ENCODE results near the gene PLPP4.

PLPP4 gene

DNA sequence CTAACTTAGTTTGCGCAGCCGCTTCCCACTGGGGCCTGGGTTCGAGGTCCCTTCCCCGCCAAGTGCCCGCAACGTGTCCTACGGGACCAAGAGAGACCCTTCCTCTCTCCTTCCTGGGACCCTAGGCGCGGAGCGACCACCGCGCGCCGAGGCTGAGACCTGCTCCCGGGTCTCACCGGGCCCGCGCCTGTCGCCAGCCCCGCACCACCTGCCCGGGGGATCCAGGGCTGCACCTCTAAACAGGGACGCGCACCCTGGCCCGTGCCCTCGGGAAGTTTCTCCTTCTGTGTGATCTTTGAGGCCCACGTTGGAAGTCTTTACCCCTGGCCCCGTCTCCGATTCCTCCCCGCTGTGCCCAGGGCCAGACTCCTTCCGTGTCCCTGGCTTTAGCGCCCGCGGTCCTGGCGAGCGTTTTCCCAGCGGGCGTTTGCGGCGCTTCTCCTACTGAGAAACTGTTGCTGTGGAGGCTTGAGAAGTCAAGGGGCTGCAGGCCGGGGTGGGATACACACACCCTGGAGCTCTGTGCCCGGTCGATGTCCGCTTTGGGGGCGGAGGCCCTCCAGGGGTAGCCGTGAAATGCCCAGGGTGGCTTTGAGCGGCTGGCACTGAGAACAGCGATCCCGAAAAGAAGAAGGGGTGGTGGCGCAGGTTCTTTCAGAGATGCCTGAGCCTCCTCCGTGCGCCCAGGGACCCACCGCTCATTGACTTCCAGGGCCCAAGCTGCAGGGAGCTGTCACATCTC is 575 bp downstream of the PLPP4 start:
- no peak for DNase-seq (ENCODE audit: low spot score)

DNA sequence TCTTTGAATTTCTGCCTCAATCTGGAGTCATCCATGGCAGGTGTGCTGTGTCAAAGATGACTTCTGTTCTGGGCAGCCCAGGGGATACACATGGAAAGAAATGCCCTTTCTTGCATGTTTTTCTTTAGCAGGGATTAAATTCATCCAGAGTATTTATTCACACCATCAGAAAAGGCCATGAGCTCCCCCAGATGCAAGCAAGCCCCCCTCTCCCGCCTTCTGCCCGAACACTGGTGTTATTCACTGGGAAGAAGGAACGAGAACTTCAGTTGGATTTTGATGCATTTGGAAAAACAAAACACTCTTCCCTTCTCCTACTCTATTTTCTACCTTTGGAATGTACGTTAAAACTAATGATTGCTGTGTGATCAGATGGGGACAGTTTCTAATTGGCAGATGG is 1.4 kb downstream of the PLPP4 start:
- no peak for DNase-seq (ENCODE audit: low spot score)

DNA sequence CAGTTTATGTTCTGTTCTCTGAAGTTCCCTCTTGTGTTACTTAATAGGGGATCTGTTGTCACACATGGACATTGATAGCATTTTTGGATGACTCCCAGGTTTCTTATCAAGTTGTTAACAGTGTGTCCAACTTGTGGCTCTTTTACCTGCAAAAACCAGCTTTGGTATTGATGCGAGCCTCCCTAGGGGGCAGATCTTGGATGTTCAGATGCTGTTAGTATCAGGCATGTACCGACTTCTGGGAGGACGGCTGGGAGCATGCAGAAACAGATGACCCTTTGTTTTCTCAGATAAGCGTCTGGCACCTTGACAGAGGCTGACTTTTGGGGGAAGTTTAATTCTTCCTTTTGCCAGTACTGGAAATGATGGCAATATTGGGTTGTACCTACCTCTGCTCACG is 2.2 kb downstream of the PLPP4 start:
- no peak for DNase-seq (ENCODE audit: low spot score)

DNA sequence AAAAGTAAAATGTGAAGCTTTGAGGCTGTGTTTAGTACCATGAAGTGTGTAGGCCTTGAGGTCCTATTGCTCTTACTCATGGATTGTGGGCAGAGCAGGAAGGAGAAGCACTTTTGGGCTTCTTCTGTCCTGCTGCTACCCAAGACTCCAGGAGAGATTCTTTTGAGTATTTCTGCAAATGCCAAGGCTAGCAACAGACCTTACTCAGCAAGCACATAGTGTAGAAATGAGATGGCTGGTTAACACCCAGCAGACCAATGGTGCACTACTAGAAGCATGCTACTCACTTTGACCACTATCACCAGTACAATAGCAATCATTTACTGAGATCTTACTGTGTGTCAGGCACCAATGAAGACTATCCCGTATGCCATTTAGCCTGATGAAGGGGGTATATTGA is 3.2 kb downstream of the PLPP4 start:
- DNase-seq (ENCODE audit: low spot score): no peak

DNA sequence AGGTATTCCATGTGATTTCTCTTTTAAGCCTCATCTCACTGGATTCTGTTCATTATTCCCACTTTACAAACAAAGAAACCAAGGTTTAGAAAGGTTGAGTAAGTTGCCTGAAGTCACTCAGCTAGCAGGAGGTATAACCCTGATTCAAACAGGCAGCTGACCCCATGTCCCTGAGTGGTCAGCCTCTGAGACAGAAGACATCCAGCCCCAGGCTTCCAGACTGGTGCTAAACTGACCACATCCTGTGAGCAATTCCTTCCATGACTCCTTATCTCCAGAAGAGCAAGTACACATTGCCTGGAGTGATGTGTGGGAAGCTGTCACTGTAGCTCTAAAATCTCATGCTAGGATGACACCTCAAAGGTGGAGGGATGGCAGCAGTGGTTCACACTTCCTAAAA is 3.7 kb downstream of the PLPP4 start:
- DNase-seq (ENCODE audit: low spot score): peak; percentile 92

DNA sequence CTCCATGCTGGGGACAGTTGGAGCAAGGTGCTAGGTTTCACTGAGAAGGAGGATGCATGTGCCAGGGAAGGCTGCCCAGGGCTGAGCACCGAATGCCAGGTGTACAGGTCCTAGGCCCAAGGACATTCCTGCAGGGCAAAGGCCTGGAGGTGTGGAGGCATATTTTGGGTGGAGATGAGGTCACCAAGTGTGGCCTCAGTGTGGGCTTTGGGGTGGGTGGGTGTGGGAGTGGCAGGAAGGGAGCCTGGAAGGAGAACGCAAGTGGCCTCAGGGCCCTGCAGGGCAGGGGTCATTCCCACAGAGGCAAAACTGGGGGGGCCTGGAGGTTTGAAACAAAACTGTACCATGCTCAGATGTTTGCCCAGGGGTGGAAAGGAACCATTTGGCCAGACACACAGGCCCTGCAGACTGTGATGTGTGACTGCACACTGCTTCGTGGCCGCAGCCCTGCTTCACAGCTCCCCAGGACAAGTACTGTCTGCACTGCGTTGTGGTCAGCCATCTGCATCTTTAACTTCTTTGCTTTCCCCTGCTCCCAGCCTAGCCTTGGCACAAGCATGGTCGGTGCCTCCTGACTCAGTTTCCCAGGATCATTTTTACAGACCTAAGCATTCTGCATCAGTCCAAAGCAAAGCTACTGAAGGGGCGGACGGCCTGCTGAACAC is 5.1 kb downstream of the PLPP4 start:
- no peak for DNase-seq (ENCODE audit: low spot score)

DNA sequence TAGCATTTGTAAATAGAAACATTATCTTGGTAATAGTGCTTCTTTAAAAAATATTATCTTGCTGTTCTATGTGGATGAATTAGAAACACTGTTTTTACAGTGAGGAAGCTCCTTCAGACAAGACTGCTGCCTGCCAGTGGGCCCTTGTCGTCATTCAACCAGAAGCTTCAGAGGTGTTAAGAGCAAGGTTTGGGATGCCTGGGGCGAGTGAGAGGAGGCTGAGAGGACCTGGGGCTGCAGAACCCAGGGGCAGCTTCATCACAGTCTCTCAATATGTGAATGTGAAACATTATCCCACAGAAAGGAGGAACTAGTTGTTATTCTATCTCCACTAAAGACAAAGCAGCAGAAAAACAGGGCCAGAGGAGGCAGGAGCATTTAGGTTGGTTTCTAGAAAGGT is 8.1 kb downstream of the PLPP4 start:
- DNase-seq (ENCODE audit: low spot score): no peak

DNA sequence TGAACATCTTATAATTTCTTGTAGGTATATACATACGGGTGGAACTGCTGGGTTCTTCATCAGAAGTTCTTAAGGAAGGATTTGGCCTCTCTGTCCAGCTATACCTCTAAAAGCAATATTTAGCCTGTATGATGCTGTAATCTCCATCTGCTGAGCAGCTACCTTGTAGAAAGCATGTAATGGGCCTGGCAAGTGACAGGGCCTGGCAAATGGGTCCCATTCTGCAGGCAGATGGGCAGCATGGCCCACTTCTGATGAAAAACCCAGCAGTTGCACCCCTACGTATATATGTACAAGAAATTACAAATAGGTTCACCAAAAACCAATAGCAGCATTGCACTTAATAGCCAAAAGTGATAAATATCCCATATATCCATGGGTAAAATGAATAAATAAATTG is 9.0 kb downstream of the PLPP4 start:
- no peak for DNase-seq (ENCODE audit: low spot score)

DNA sequence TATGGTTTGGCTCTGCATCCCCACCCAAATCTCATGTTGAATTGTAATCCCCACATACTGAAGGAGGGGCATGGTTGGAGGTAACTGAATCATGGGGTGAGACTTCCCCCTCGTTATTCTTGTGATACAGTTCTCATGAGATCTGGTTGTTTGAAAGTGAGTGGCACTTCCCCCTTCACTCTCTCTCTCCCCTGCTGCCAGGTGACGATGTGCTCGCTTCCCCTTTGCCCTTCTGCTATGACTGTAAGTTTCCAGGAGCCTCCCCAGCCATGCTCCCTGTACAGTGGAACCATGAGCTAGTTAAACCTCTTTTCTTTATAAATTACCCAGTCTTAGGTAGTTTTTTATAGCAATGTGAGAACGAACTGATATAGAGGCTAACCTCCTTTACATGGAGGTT is 16.6 kb downstream of the PLPP4 start:
- DNase-seq (ENCODE audit: low spot score): no peak

DNA sequence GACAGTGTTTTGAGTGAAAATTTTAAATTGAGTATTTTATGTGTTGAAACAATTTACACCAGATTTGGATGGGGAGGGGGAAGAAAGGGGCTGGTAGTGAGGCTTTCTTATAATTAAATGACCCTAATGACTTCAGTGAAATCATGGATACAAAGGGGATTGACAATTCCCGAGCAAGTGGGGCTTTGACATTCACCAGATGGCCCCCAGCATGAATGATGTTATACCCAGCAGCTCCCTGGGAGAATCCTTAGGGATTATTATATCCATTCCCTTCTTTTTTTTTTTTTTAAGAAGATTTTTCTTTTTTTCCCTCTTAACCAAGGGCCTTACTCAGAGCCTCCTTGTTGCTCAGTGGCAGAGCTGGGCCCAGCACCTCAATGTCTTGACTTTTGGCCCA is 17.9 kb downstream of the PLPP4 start:
- no peak for DNase-seq (ENCODE audit: low spot score)

DNA sequence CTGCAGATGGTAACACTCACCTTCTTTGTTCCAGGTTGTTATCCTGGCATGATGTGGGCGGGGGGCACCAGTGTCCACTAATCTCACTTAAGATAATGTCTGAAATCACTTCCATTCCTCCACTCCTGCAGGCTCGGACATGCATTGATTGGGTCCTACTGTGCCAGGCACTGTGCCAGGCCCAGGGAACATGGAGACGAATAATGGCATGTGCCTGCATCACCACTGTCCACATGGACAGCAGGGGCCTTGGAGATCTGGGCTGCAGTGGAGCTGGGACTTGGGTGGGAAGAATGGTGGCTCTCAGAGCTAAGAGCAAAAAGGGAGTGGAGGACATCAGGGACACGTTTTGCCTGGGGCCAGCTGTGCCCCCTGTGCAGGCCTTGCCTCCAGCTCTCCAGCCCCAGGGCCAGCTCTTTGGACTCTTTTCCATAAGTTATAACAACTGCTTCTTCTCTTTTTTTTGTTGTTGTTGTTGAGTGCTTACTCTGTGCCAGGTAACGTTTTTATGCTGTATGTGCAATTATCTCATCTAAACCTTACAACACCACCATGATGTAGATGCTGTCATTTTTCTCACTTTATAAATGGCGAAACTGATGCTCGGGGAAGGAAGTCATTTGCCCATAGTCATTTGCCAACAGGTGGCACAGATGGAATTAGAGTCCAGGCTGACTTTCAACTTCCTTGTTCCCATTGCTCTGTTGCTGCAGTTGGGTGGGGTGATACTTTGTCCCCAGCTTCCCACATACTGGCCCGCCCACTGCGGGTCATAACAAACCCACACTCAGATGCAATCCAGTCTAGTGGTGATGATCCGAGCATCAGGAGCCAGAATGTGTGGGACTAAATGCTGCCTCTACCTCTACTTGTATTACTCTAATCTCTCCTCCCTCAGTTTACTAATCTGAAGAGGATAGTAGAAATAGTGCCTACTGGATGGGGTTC is 19.1 kb downstream of the PLPP4 start:
- DNase-seq (ENCODE audit: low spot score): no peak

DNA sequence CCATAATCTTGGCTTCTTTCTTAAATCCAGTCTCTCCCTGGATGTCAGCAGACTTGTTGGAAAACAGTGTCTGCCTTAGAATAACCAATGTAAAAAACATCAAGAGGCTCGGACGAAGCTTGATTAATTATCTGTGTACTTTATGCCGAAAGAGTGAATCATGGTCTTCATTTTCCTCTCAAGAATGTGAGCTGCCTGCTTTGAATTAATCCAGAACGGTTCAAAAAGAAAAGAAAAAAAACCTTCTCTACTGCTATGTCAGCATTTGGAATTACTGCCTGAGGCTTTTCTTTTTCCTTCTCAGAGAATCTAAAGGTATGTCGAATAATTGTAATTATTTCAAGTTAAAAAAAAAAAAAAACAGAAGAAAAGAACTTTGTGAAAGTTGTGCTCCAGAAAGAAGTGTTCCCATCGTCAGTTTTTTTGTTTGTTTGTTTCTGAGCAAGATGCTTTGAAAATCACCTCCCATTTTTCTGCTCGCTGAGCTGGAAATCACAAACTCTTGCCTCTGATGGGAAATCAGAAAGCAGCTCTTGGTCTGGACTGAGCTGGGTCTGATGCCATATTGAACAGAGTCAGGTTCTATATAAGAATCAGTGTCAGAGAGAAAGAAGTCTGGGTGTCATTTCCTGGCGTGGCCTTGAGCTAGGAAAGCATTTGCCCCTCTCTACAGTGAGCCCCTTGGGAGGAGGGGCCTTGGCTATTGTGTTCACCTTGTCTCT is 20.2 kb downstream of the PLPP4 start:
- DNase-seq (ENCODE audit: low spot score): no peak

DNA sequence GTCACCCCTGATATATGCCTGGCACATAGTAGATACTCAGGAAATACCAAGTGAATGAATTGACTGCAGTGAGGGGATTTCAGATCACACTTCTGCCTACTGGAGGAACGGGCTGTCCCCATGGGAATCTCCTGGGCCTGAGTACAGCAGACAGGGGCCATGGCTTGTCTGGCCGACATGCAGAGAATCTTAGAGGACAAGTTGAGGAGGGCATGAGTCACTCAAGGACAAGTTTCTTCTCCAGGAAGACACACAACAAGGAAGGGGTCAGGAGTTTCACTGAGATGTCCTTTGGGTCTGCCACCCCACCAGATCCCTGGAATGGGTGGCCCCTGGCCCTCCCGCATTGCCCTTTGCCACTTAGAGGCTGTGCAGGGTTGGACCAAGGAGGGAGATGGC is 20.7 kb downstream of the PLPP4 start:
- peak; percentile 36 for DNase-seq (ENCODE audit: low spot score)

DNA sequence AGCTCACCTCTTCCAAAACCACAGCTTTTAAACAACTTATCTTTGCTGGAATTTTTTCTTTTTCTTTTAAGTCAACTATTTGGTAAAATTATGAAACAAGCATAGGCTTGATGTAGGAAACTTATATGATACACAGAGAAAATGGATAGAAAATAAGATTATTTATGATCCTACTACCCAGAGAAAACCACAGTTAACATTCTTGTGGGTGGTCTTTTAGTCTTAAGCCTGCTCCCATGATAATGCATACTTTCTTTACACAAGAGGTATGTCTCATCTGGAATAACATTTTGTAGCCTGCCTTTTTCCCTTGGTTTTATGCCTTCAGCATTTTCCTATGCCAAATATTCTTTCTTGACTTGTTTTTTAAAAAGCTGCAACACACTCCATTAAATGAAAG is 21.4 kb downstream of the PLPP4 start:
- DNase-seq (ENCODE audit: low spot score): no peak

DNA sequence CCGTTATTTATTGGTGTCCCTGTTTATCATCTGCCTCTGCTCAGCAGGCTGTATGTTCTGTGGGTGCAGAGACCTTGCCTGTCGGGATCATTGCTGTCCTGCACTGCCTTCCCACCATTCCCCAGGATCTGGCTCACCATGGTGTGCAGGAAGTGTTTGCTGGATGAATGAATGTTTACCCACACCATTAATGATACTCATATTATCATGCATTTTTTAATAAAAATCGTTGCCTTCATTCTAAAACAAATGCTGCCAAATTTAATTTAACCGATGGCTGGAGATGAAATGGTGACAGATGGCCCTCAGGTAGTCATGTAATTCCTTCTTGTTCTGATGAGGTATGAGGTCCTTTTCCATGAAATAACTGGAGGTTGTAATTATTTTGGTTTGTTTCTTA is 22.5 kb downstream of the PLPP4 start:
- no peak for DNase-seq (ENCODE audit: low spot score)

DNA sequence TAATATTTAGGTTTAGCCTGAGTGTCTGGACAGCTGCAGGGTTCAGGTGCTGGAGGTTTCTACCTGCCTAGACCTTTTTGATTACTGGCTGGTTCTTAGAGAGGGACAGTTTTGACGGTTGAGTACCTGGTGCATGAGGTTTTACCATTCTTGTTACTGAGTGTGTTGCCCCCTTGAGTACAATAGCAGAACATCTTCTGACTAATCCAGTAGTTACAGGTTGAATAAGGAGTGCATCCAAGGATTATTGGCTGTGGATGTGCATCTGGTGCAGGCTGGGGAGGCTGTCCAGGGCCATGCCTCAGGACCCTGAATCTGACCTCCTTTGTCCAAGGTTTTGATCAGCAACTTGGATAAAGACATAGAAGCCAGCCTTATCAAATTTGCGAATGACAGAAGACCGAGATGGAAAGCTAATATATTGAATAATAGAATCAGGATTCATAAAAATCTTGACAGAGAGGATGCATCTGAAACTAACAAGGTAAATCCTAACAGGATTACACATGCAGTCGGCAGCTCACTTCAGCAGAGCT is 23.1 kb downstream of the PLPP4 start:
- no peak for DNase-seq (ENCODE audit: low spot score)

DNA sequence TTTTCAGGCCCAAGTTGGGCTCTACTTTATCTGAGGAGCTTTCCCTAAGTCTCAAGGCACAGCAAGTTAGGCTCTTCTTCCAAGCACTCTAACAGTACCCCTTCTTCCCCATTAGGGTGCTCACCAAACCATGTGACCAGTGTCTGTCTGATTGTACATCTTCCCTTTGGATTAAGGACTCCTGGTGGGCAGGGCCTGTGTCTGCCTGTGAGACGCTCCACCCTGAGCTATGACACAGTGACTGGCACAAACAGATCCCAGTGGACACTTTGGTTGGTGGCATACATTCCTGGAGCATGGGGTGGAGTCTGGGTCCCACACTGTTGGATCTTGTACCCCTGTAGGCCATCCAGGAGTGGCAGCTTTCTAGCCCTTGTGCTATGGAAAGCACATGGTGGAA is 23.8 kb downstream of the PLPP4 start:
- no peak for DNase-seq (ENCODE audit: low spot score)

DNA sequence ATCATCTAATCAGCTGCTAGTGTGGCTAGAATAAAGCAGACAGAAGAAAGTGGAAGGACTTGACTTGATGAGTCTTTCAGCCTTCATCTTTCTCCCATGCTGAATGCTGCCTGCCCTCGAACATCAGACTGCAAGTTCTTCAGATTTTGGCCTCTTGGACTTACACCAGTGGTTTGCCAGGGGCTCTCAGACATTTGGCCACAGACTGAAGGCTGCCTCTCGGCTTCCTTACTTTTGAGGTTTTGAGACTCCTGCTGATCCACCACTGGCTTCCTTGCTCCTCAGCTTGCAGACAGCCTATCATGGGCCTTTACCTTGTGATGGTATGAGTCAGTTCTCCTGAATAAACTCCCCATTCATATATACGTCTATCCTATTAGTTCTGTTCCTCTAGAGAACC is 26.0 kb downstream of the PLPP4 start:
- no peak for DNase-seq (ENCODE audit: low spot score)

DNA sequence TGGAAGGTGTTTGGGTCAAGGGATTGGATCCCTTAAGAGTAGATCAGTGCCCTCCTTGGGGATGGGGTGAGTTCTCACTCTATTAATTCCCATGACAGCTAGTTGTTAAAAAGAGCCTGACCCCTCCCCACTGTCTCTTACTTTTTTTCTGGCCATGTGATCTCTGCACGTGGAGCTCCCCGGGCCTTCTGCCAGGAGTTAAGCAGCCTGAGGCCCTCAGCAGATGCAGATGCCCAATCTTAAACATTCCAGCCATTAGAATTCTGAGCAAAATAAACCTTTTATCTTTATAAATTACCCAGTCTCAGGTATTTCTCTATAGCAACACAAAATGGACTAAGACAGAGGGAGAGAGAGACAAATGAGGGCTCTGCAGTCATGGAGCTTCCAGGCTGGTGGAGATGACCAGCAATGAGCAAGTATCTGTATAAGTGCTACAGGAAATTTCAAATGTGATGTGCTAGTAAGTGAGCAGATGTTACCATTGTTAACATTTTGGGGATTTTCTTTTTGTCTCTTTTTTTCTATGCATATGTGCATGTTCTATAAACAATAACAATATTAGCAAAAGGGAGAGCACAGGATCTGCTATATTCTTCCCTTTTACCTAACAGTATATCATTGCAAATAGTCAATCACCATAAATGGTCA is 26.7 kb downstream of the PLPP4 start:
- DNase-seq (ENCODE audit: low spot score): no peak

DNA sequence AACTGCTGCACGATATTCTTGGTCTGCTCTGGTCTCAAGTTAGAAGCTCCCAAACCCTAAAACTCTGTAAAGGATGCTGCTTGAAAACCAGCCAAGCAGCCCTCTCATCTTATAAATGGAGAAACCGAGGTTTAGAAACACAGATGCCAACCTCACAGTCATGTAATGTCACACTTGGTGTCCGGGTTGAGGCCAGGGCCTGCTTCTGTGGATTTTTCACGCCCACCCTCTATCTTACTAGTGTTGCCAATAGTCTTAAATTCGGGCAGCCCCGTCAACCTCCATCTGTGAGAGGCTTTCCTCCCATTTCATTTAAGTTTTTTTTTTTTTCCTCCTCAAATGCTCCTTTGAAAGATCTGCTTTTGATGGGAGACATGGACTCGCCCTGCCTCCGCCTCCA is 28.9 kb downstream of the PLPP4 start:
- DNase-seq (ENCODE audit: low spot score): no peak

DNA sequence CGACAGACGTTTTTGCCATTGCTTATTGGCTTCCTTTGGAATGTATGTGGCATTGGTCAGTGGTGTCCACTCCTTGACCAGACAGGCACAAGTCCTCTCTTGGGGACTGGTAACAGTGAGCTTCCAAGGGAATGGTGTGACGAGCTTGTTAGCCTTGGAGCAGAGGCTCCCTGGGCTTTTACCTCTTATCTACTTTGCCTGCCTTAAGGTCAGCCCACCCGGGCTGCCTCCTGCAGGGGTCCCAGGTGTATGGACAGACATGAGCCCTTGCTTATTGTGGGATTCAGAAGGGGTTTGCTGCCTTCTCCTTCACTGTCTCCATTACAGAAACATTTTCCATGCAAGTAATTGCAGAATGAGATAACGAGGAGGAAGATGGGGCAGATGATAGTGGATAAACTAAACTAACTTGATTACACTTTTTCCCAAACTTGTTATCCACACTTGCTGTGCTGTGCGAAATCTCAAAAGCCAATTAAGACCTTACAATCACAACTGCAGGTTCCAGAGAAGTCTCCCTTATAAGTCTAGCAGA is 29.7 kb downstream of the PLPP4 start:
- no peak for DNase-seq (ENCODE audit: low spot score)

Data from hepatic stellate cell (primary cell).